K562 (cell line): ENCODE data around the gene HCRT. TPM values are rescaled to one million over a fixed set of nuclear protein-coding genes. Genes with fewer than 3 reads are reported as not detected.
"Not testable (repeated sequence)": the region's sequence is repeated elsewhere in the genome, so short reads cannot be mapped to it uniquely, and the experiment has no call there.

Experiments used
- ATAC-seq: fragments of 200-7000 bp; cut with Tn5 transposase; 3 replicates; pipeline ENCODE4 v1.9.1; 2020; ENCODE audit warnings: moderate library complexity
- BruUV-seq: library from RNA; stranded (reverse); fragments of 400-500 nt; replicated peaks from 2 replicates; lab custom pipeline; 2021; lab: Mats Ljungman, UMichigan
- CTCF ChIA-PET: fragments of 300-600 bp; formaldehyde crosslinking; extraction: SDS; loops from one replicate; lab custom pipeline; 2021; ENCODE audit warnings: low intra/inter-chr PET ratio; lab: Yijun Ruan, JAX
- POLR2A ChIA-PET: fragments of 300-600, 350-650 bp; sonication (Branson Sonifier 250); formaldehyde crosslinking; extraction: SDS; loops from one replicate; lab custom pipeline; 2021; ENCODE audit warnings: antibody characterized with exemption, inconsistent platforms; lab: Yijun Ruan, JAX
- DNase-seq, 4 experiments: peaks; one replicate each; pipeline versions ENCODE4 v3.0.0 to v3.0.0-alpha.2; 2011 to 2018; ENCODE audit warnings: low spot score in 3 of 4, mixed read lengths in 3 of 4; ENCODE audit errors: extremely low read depth in 1 of 4
- FAIRE-seq: peaks from 2 replicates; lab custom pipeline; 2011; peaks lifted over from hg19 to GRCh38; lab: Jason Lieb, UNC
- H2AFZ ChIP-seq: 2 replicates; pipeline ENCODE4 v1.6.0; 2011; ENCODE audit warnings: low read depth, low read length, control low read depth, inconsistent platforms
- H3K27ac ChIP-seq: fragments of 200-600 bp; 3 replicates; pipeline ENCODE4 v1.8.0; 2011; ENCODE audit warnings: low read depth, mild to moderate bottlenecking, control low read depth, inconsistent platforms, low read length, moderate library complexity, mixed read lengths; ENCODE audit errors: extremely low read depth
- H3K27me3 ChIP-seq, 2 experiments: fragments of 300-600 bp in 1 of 2; 2 replicates in 1 of 2; 3 replicates in 1 of 2; pipeline versions ENCODE4 v1.6.0 to v1.8.0; 2011; ENCODE audit warnings: inconsistent platforms in 2 of 2, low read length in 2 of 2, mild to moderate bottlenecking in 1 of 2, mixed read lengths in 1 of 2, moderate library complexity in 1 of 2; ENCODE audit not compliant: control insufficient read depth in 2 of 2, insufficient read depth in 2 of 2
- H3K36me3 ChIP-seq: fragments of 300-600 bp; 3 replicates; pipeline ENCODE4 v1.8.0; 2011; ENCODE audit warnings: mild to moderate bottlenecking, low read length, inconsistent platforms; ENCODE audit not compliant: control insufficient read depth, insufficient read depth
- H3K4me1 ChIP-seq, 2 experiments: fragments of 200-600 bp in 1 of 2; replicated peaks in 1 of 2; 2 replicates in 1 of 2; 3 replicates in 1 of 2; pipeline versions ENCODE4 v1.5.1 to v1.8.0; 2011; ENCODE audit warnings: inconsistent platforms in 2 of 2, low read length in 2 of 2, mild to moderate bottlenecking in 1 of 2, mixed read lengths in 1 of 2, moderate library complexity in 1 of 2; ENCODE audit not compliant: control insufficient read depth in 2 of 2, insufficient read depth in 2 of 2
- H3K4me2 ChIP-seq: 2 replicates; pipeline ENCODE4 v1.6.1; 2011; ENCODE audit warnings: low read length, control low read depth, inconsistent platforms, mixed read lengths; ENCODE audit not compliant: insufficient read depth
- H3K4me3 ChIP-seq: fragments of 200-600 bp; sonication (generic), shearing (Covaris generic); 2 replicates; pipeline ENCODE4 v1.5.1; 2016; ENCODE audit warnings: control low read depth, inconsistent platforms
- H3K79me2 ChIP-seq: fragments of 200-600 bp; 3 replicates; pipeline ENCODE4 v1.8.0; 2011; ENCODE audit warnings: low read length, inconsistent platforms; ENCODE audit not compliant: control insufficient read depth, insufficient read depth
- H3K9ac ChIP-seq, 2 experiments: 2 replicates each; pipeline versions ENCODE4 v1.6.0 to v1.6.1; 2011; ENCODE audit warnings: low read depth in 2 of 2, low read length in 2 of 2, control low read depth in 1 of 2, inconsistent platforms in 1 of 2, mild to moderate bottlenecking in 1 of 2, mixed read lengths in 1 of 2; ENCODE audit not compliant: insufficient read depth in 1 of 2
- H3K9me1 ChIP-seq: one replicate; pipeline ENCODE4 v1.6.0; 2011; ENCODE audit warnings: inconsistent platforms, mild to moderate bottlenecking, low read length, moderate library complexity; ENCODE audit not compliant: control insufficient read depth, insufficient read depth
- H3K9me3 ChIP-seq: replicated peaks from 2 replicates; pipeline ENCODE4 v1.5.1; 2011; ENCODE audit warnings: low read depth, low read length, inconsistent platforms; ENCODE audit not compliant: control insufficient read depth, insufficient read depth
- H4K20me1 ChIP-seq: replicated peaks from 2 replicates; pipeline ENCODE4 v1.6.1; 2011; ENCODE audit warnings: low read length, inconsistent platforms, mixed read lengths; ENCODE audit not compliant: control insufficient read depth, insufficient read depth
- CEBPG ChIP-seq, 3 experiments: fragments of 200-800 bp in 1 of 3; sonication (Bioruptor generic) in 1 of 3; sonication (generic) in 1 of 3; formaldehyde crosslinking in 1 of 3; IDR thresholded peaks in 2 of 3; conservative IDR thresholded peaks in 1 of 3; 2 replicates each; pipeline versions ENCODE4 v1.6.1 to v1.8.0; 2016 to 2022; ENCODE audit warnings: missing compliant biosample characterization in 2 of 3, missing genetic modification characterization in 2 of 3, mild to moderate bottlenecking in 1 of 3, missing genetic modification reagents in 1 of 3
- ZNF445 ChIP-seq: fragments of 250-450 bp; sonication (Bioruptor Pico); IDR thresholded peaks from 2 replicates; pipeline ENCODE4 v1.4.0; 2020; ENCODE audit warnings: low read depth, mild to moderate bottlenecking, moderate library complexity
- ZNF77 ChIP-seq: fragments of 250-450 bp; sonication (Bioruptor Pico); IDR thresholded peaks from 2 replicates; pipeline ENCODE4 v1.5.0; 2020
- WGBS: fragments of 100-300 bp; shearing (Covaris generic); methylation state at CpG from one replicate; pipeline ENCODE4 v1.1.6; 2016; ENCODE audit warnings: low coverage, mixed read lengths; ENCODE audit not compliant: insufficient coverage; ENCODE audit errors: missing lambda C conversion rate; 5-methylcytosine and 5-hydroxymethylcytosine counted together
- in situ Hi-C: fragments of 300-500 bp; cut with MboI; formaldehyde crosslinking; loops from 4 replicates; pipeline ENCODE4 v1.15.0; 2018; ENCODE audit warnings: inconsistent platforms, mixed read lengths
- intact Hi-C: fragments of 100-400 bp; cut with micrococcal nuclease; formaldehyde crosslinking; loops from 2 replicates; pipeline ENCODE4 v1.14.2; 2022
- polyA plus RNA-seq, 8 experiments: library from polyadenylated mRNA; depleted of rRNA in 4 of 8; stranded (reverse) in 5 of 8; unstranded in 3 of 8; fragments of >200 nt; fragmentation: Nextera tagmentation in 2 of 8; fragmentation: Illumina TruSeq in 1 of 8; extraction: Ambion mirVana in 2 of 8; extraction: Trizol in 1 of 8; gene quantifications; 2 replicates each; pipeline versions ENCODE4 v1.2.1 to v1.2.3, GENCODE V29; 2011 to 2014; ENCODE audit warnings: inconsistent platforms in 1 of 8, missing spikeins in 1 of 8
- total RNA-seq, 7 experiments: library from RNA; depleted of rRNA in 6 of 7; stranded (reverse); fragments of >200 nt in 6 of 7; fragmentation: Illumina TruSeq in 2 of 7; extraction: Trizol in 2 of 7; gene quantifications; 2 replicates each; pipeline versions ENCODE4 v1.2.1 to v1.2.3, GENCODE V29; 2011 to 2021; ENCODE audit warnings: low replicate concordance in 1 of 7

The HCRT gene
- total and polyA plus RNA-seq, 9 of the 15 experiments (the other 6 are each of a cell fraction or from before 2014, with no cell fraction given), result not detected

DNA sequence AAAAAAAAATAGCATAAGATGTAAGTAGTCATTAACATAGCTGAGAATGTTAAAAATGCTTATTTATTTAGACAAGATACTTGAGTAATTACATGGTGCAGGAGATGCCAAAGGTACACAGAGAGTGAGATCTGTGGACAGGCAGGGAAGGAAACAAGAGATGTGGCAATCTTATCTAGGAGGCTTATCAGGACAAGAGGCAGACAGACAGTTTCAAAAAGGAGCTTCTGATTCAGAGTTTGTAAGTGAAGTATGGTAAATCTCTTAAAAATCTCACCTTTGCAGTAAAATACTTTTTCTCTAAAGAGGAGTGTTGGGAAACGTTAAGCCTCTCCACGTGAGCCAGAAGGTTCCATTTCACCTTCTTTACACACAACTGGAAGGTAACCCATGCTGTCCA is 28.9 kb upstream of the HCRT start:
- Histone ChIP-seq H3K9ac (no peak overlapping the region), H3K4me2 (no peak overlapping the region), H3K79me2 (no peaks in the 10 kb centered on the region), H3K27ac (no peak overlapping the region), H3K9me1 (no peaks in the 10 kb centered on the region), H3K27me3 (no peaks in the 10 kb centered on the region), H3K4me1 (no peaks in the 10 kb centered on the region), H3K4me3 (no peak overlapping the region), H2AFZ (no peak overlapping the region), H3K36me3 (peaks cover 96% of the 10 kb centered on the region), H4K20me1 (no peaks in the 10 kb centered on the region), H3K9me3 (no peaks in the 10 kb centered on the region)
- TF ChIP-seq ZNF445 (CRISPR knock-in tag), result no peak
- TF ChIP-seq CEBPG (CRISPR knock-in tag; IDR thresholded peaks at IDR 0.05), result no peak
- TF ChIP-seq CEBPG (tag; conservative IDR thresholded peaks at IDR 0.05 in 1 of 2, IDR thresholded peaks at IDR 0.05 in 1 of 2), result peak in 1 of 2 experiments; percentile 40; a peak in 2 of 4 replicates
- no peak for DNase-seq
- ChIA-PET CTCF (no interaction called here), POLR2A (interaction anchor here (0.7 kb wide), 1 partner anchor 17 kb away, joined by 4 read pairs; no protein-coding TSS in a partner anchor)
- no peak for FAIRE-seq
- 58% methylated on average over 2 of the region's 2 CpGs for WGBS
- no peak for ATAC-seq
- intact Hi-C loops, result no loop called here
- BruUV-seq, result no TSS peak
- in situ Hi-C loops, result no loop called here

DNA sequence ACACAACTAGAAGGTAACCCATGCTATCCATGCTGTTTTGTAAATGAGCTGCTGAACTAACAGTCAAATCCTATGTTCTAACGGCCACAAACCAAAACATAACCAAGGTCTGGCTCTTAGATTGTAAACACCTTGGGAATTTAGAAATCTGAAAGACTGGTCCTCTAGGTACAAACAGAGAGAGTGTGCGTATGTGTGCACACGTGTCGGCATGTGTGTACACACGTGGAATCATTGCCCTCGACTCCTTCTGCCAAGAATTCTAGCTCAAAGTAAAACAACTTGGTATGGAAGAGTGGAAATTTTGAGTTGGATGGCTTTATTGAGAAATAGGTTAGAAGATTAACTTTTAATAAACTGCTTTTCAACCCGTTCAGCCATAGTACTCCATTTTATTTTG is 27.1 kb upstream of the HCRT start:
- H3K27me3 ChIP-seq, result no peaks in the 10 kb centered on the region
- no peaks in the 10 kb centered on the region for H3K4me1 ChIP-seq
- TF ChIP-seq ZNF77 (CRISPR knock-in tag), result no peak
- TF ChIP-seq, all 486 proteins: peak for 0
- no peak overlapping the region for H3K4me2 ChIP-seq
- no peak overlapping the region for H3K27ac ChIP-seq
- intact Hi-C loops, result no loop called here
- BruUV-seq, result no TSS peak
- FAIRE-seq (no peak), DNase-seq (no peak), ATAC-seq (no peak)
- no peaks in the 10 kb centered on the region for H3K9me3 ChIP-seq
- no peaks in the 10 kb centered on the region for H3K9me1 ChIP-seq
- no peak overlapping the region for H3K4me3 ChIP-seq
- no peak overlapping the region for H3K9ac ChIP-seq
- WGBS, result 90% methylated on average over 7 of the region's 7 CpGs
- in situ Hi-C loops, result no loop called here
- no peaks in the 10 kb centered on the region for H3K79me2 ChIP-seq
- peaks cover 98% of the 10 kb centered on the region for H3K36me3 ChIP-seq
- ChIA-PET POLR2A (interaction anchor here (0.7 kb wide), 1 partner anchor 100 kb away, joined by 3 read pairs; no protein-coding TSS in a partner anchor), CTCF (no interaction called here)
- H2AFZ ChIP-seq, result no peak overlapping the region
- no peaks in the 10 kb centered on the region for H4K20me1 ChIP-seq

- in situ Hi-C loops, H2AFZ ChIP-seq, POLR2A ChIA-PET, intact Hi-C loops, BruUV-seq, H3K27ac ChIP-seq, H3K27me3 ChIP-seq, H3K9ac ChIP-seq, H3K79me2 ChIP-seq, H3K4me3 ChIP-seq, CTCF ChIA-PET, H3K9me3 ChIP-seq, FAIRE-seq, H4K20me1 ChIP-seq, H3K4me1 ChIP-seq, H3K9me1 ChIP-seq, DNase-seq, H3K4me2 ChIP-seq, ATAC-seq: not testable (repeated sequence)
- H3K36me3 ChIP-seq, result peaks cover 98% of the 10 kb centered on the region
- 68% methylated on average over 5 of the region's 9 CpGs for WGBS
These were observed 26.7 kb upstream of the HCRT start for GRCh38 chr17:42211921-42212341.
